Fibroblast of peridontal ligament (primary cell): Measurements from ENCODE around the gene NMNAT3.
A peak's percentile ranks its signal among the peaks of the same experiment; 100 is the strongest.
"Not testable (repeated sequence)": the region's sequence is repeated elsewhere in the genome, so short reads cannot be mapped to it uniquely, and the experiment has no call there.

Experiments used
- DNase-seq: peaks from one replicate; pipeline ENCODE4 v3.0.0-alpha.2; 2010; ENCODE audit errors: extremely low read depth

NMNAT3 gene

GRCh38 chr3:139636511-139636910 lies 41.3 kb downstream of the NMNAT3 start:
- DNase-seq = peak; percentile 47

- peak; percentile 62 for DNase-seq
Measured at GRCh38 chr3:139634111-139634635, 43.6 kb downstream of the NMNAT3 start.

GRCh38 chr3:139633511-139633910 lies 44.3 kb downstream of the NMNAT3 start:
- DNase-seq = no peak

- no peak for DNase-seq
Measured at GRCh38 chr3:139630542-139630941, 47.2 kb downstream of the NMNAT3 start.

- no peak for DNase-seq
Measured at GRCh38 chr3:139629033-139629432, 48.7 kb downstream of the NMNAT3 start.

GRCh38 chr3:139627759-139628158 lies 50.0 kb downstream of the NMNAT3 start:
- no peak for DNase-seq

- no peak for DNase-seq
Measured at GRCh38 chr3:139620438-139620837, 57.3 kb downstream of the NMNAT3 start.

GRCh38 chr3:139619484-139619883 lies 58.3 kb downstream of the NMNAT3 start:
- DNase-seq = no peak

GRCh38 chr3:139617672-139618268 lies 60.0 kb downstream of the NMNAT3 start:
- DNase-seq = peak; percentile 11

- DNase-seq = no peak
Measured at GRCh38 chr3:139611528-139611927, 66.2 kb downstream of the NMNAT3 start.

- no peak for DNase-seq
Measured at GRCh38 chr3:139610886-139611285, 66.9 kb downstream of the NMNAT3 start.

GRCh38 chr3:139608924-139609323 lies 68.8 kb downstream of the NMNAT3 start:
- DNase-seq = no peak

- DNase-seq = no peak
Measured at GRCh38 chr3:139608108-139608380, 69.7 kb downstream of the NMNAT3 start.

- no peak for DNase-seq
Measured at GRCh38 chr3:139607257-139608107, 70.3 kb downstream of the NMNAT3 start.

- DNase-seq = no peak
Measured at GRCh38 chr3:139602003-139602402, 75.8 kb downstream of the NMNAT3 start.

GRCh38 chr3:139601191-139601961 lies 76.4 kb downstream of the NMNAT3 start:
- no peak for DNase-seq

GRCh38 chr3:139597947-139598346 lies 79.8 kb downstream of the NMNAT3 start:
- no peak for DNase-seq

- not testable (repeated sequence) for DNase-seq
Measured at GRCh38 chr3:139591186-139591585, 86.6 kb downstream of the NMNAT3 start.

GRCh38 chr3:139588450-139588849 lies 89.3 kb downstream of the NMNAT3 start:
- DNase-seq = no peak

GRCh38 chr3:139587797-139588196 lies 90.0 kb downstream of the NMNAT3 start:
- no peak for DNase-seq

- DNase-seq = no peak
Measured at GRCh38 chr3:139586420-139587017, 91.3 kb downstream of the NMNAT3 start.

- DNase-seq = peak; percentile 13
Measured at GRCh38 chr3:139585820-139586219, 92.0 kb downstream of the NMNAT3 start.
